Measurements from ENCODE around the gene HTT. TPM values are rescaled to one million over a fixed set of nuclear protein-coding genes. Genes with fewer than 3 reads are reported as not detected.

HTT gene
- polyA plus RNA-seq, 3 donors: 1.8 to 27.1 (median 3.0) TPM

DNA sequence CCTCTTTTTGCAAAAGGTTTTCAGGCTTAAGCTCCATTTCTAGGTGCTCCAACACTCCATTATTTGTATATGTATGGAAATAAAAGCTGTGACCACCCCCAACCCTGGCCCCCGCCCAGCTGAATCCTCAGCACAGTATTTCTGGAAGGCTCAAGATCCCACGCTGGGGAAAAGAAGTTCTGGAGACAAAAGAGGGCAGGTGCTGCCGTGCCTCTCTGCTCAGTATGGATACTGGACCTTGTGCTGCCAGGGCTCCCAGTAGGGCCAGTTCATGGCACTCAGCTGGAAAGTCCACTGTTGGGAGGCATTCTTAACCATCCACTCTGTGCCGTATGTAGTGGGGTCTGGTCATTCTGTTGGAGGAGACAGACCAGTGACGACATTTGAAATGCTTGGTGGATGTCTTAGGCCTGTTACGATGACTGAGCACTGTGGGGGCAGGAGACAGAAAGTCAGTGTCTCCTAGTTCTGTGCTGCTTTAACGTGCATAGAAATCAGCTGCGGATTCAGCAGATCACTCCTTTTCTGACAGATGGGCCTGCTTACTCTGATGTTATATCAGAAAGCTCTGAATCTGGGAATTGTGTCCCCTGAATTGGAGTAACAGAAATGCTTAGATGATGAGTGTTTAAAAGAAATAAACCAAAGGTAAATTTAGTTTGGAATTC lies 126.1 kb downstream of the HTT start:
- TF ChIP-seq, protein P1, sequence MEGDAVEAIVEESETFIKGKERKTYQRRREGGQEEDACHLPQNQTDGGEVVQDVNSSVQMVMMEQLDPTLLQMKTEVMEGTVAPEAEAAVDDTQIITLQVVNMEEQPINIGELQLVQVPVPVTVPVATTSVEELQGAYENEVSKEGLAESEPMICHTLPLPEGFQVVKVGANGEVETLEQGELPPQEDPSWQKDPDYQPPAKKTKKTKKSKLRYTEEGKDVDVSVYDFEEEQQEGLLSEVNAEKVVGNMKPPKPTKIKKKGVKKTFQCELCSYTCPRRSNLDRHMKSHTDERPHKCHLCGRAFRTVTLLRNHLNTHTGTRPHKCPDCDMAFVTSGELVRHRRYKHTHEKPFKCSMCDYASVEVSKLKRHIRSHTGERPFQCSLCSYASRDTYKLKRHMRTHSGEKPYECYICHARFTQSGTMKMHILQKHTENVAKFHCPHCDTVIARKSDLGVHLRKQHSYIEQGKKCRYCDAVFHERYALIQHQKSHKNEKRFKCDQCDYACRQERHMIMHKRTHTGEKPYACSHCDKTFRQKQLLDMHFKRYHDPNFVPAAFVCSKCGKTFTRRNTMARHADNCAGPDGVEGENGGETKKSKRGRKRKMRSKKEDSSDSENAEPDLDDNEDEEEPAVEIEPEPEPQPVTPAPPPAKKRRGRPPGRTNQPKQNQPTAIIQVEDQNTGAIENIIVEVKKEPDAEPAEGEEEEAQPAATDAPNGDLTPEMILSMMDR (IDR thresholded peaks at IDR 0.05): no peak
- Mint-ChIP-seq H3K36me3 (peaks cover 72 to 82% of the 10 kb centered on the region in 2 donors), H3K9me3 (no peaks in the 10 kb centered on the region), H3K27me3 (ENCODE audit: low read depth in 3 of 3) (peaks cover 0 to 2% (median 0%) of the 10 kb centered on the region in 3 donors), H3K4me3 (no peak overlapping the region), H3K4me1 (peaks cover 32% of the 10 kb centered on the region), H3K27ac (peak overlapping the region in 4 of 7 donors; percentile 21 to 98 (median 74))
- H3K9me3 ChIP-seq (replicated peaks in 1 of 2; ENCODE audit: control insufficient read depth in 1 of 2, insufficient read depth in 1 of 2, low read length in 2 of 2): no peaks in the 10 kb centered on the region
- WGBS (ENCODE audit: insufficient coverage): 95% methylated on average over 7 of the region's 8 CpGs
- peaks cover 21 to 25% of the 10 kb centered on the region in 2 donors for H3K4me1 ChIP-seq (ENCODE audit: control insufficient read depth in 1 of 2, insufficient read depth in 2 of 2, low read length in 2 of 2)
- H3K4me3 ChIP-seq (replicated peaks in 1 of 3; ENCODE audit: low read depth in 2 of 3, low read length in 3 of 3): no peak overlapping the region
- no peak overlapping the region for H3K27ac ChIP-seq (ENCODE audit: low read depth in 1 of 2, low read length in 2 of 2)
- H4K20me1 ChIP-seq (ENCODE audit: insufficient read depth, low read length): peaks cover 11% of the 10 kb centered on the region
- H3K79me2 ChIP-seq (ENCODE audit: insufficient read depth, low read length): no peaks in the 10 kb centered on the region
- H2AFZ ChIP-seq (ENCODE audit: insufficient read depth, low read depth, low read length, poor library complexity, severe bottlenecking): no peak overlapping the region
- intact Hi-C loops (cut with micrococcal nuclease): no loop called here
- DNase-seq: no peak
- no peak overlapping the region for H3K9ac ChIP-seq (ENCODE audit: insufficient read depth, low read length, poor library complexity, severe bottlenecking)
- H3K36me3 ChIP-seq (replicated peaks in 1 of 2; ENCODE audit: control insufficient read depth in 1 of 2, insufficient read depth in 2 of 2, low read length in 2 of 2): peaks cover 52 to 76% of the 10 kb centered on the region in 2 donors
- no peaks in the 10 kb centered on the region for H3K27me3 ChIP-seq (ENCODE audit: control insufficient read depth in 2 of 2, insufficient read depth in 2 of 2, low read length in 2 of 2)
- H3K4me2 ChIP-seq (replicated peaks; ENCODE audit: extremely low read depth, low read length, poor library complexity, severe bottlenecking): no peak overlapping the region

DNA sequence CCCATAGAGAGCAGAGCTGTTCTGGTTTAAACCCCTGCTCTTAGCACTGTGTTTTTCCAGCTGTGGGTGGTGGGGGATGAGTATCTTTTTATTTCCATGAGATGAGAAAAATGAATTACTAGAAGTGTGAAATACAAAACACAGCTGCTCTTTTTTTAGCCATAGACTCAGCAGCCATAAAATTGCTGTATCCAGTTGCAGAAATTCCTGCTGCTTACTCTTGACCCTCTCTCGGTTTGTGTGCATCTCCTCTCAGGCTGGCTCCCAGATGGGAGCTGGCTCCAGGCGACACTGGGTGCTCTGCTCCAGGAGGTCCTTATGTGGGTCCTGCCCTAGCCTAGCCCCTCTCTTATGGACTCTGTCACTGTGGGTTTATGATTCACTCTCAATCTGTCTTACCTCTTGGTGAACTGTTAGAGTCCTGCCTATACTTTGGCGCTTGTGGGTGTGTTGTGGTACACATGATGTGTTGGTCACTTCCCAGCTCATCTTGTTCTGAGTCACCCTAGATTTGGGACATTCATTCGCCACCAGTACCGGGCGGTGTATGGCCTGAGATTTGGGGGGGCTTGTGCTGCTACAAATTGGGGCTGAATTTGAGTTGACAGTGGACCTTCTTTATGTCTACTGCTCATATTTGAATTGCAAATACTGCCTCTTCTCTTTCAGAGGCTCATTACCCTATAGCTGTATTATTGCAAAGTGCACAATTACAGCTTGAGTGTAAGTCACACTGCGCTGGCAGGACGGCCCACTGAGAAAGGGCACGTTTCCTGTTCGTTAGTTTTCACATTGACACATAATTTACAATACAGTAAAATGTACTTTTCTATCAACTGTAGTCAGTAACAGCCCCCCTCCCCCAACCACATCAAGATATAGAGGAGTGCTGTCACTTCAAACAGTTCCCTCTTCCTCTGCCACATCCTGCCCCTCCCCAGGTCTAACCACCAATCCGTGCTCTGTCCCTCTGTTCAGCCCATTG lies 127.5 kb downstream of the HTT start:
- peaks cover 50 to 74% of the 10 kb centered on the region in 2 donors for H3K36me3 ChIP-seq (replicated peaks in 1 of 2; ENCODE audit: control insufficient read depth in 1 of 2, insufficient read depth in 2 of 2, low read length in 2 of 2)
- peak; percentile 67 to 83 (median 76) for DNase-seq
- no peak overlapping the region for H2AFZ ChIP-seq (ENCODE audit: insufficient read depth, low read depth, low read length, poor library complexity, severe bottlenecking)
- 65% methylated on average over 2 of the region's 11 CpGs for WGBS (ENCODE audit: insufficient coverage)
- Mint-ChIP-seq H3K4me1 (peaks cover 32% of the 10 kb centered on the region), H3K27me3 (ENCODE audit: low read depth in 3 of 3) (peaks cover 0 to 2% (median 0%) of the 10 kb centered on the region in 3 donors), H3K4me3 (peak overlapping the region in 1 of 2 donors; percentile 47), H3K27ac (peak overlapping the region; percentile 58 to 98 (median 91)), H3K9me3 (no peaks in the 10 kb centered on the region), H3K36me3 (peaks cover 70 to 78% of the 10 kb centered on the region in 2 donors)
- no peak overlapping the region for H3K4me2 ChIP-seq (replicated peaks; ENCODE audit: extremely low read depth, low read length, poor library complexity, severe bottlenecking)
- no peaks in the 10 kb centered on the region for H3K9me3 ChIP-seq (replicated peaks in 1 of 2; ENCODE audit: control insufficient read depth in 1 of 2, insufficient read depth in 1 of 2, low read length in 2 of 2)
- intact Hi-C loops (cut with micrococcal nuclease): loop anchor here in 1 of 2 donors (2.0 kb wide), 2 partner anchors 23 to 91 kb away; partner anchors contain the start of gene RGS12
- H3K4me1 ChIP-seq (ENCODE audit: control insufficient read depth in 1 of 2, insufficient read depth in 2 of 2, low read length in 2 of 2): peaks cover 21 to 25% of the 10 kb centered on the region in 2 donors
- TF ChIP-seq, protein P1 (IDR thresholded peaks at IDR 0.05): no peak
- H3K9ac ChIP-seq (ENCODE audit: insufficient read depth, low read length, poor library complexity, severe bottlenecking): peak overlapping the region; percentile 45
- H4K20me1 ChIP-seq (ENCODE audit: insufficient read depth, low read length): peaks cover 11% of the 10 kb centered on the region
- H3K79me2 ChIP-seq (ENCODE audit: insufficient read depth, low read length): no peaks in the 10 kb centered on the region
- no peaks in the 10 kb centered on the region for H3K27me3 ChIP-seq (ENCODE audit: control insufficient read depth in 2 of 2, insufficient read depth in 2 of 2, low read length in 2 of 2)
- peak overlapping the region; percentile 25 to 82 for H3K27ac ChIP-seq (ENCODE audit: low read depth in 1 of 2, low read length in 2 of 2)
- H3K4me3 ChIP-seq (replicated peaks in 1 of 3; ENCODE audit: low read depth in 2 of 3, low read length in 3 of 3): no peak overlapping the region
